ENCODE results near the gene FBXW8.

FBXW8 gene

GRCh38 chr12:117005417-117006046, 94.8 kb downstream of the FBXW8 start:
- no peak for TF ChIP-seq CTCF (conservative IDR thresholded peaks at IDR 0.05)
- no peak overlapping the region for H3K27ac ChIP-seq

- TF ChIP-seq CTCF (conservative IDR thresholded peaks at IDR 0.05), result no peak
- no peak overlapping the region for H3K27ac ChIP-seq
Measured at GRCh38 chr12:117006333-117006732, 95.6 kb downstream of the FBXW8 start.

- no peak overlapping the region for H3K27ac ChIP-seq
- no peak for TF ChIP-seq CTCF (conservative IDR thresholded peaks at IDR 0.05)
Measured at GRCh38 chr12:117007577-117007976, 96.8 kb downstream of the FBXW8 start.

- H3K27ac ChIP-seq, result no peak overlapping the region
- no peak for TF ChIP-seq CTCF (conservative IDR thresholded peaks at IDR 0.05)
Measured at GRCh38 chr12:117009759-117010158, 99.0 kb downstream of the FBXW8 start.

- no peak for TF ChIP-seq CTCF (conservative IDR thresholded peaks at IDR 0.05)
- H3K27ac ChIP-seq, result no peak overlapping the region
Measured at GRCh38 chr12:117010693-117011451, 100.1 kb downstream of the FBXW8 start.

GRCh38 chr12:117011988-117012805, 101.4 kb downstream of the FBXW8 start:
- H3K27ac ChIP-seq, result no peak overlapping the region
- TF ChIP-seq CTCF (conservative IDR thresholded peaks at IDR 0.05), result no peak

GRCh38 chr12:117013726-117014125, 103.0 kb downstream of the FBXW8 start:
- no peak overlapping the region for H3K27ac ChIP-seq
- TF ChIP-seq CTCF (conservative IDR thresholded peaks at IDR 0.05), result no peak

All from VCaP (cell line).